ENCODE data around the gene SERPINF2.
"Not testable (repeated sequence)": the region's sequence is repeated elsewhere in the genome, so short reads cannot be mapped to it uniquely, and the experiment has no call there.

SERPINF2 gene

GRCh38 chr17:1716912-1717695, 25.6 kb upstream of the SERPINF2 start:
- DNase-seq = peak; percentile 78

- no peak for DNase-seq
These were observed 24.1 kb upstream of the SERPINF2 start for GRCh38 chr17:1718362-1719165.

- DNase-seq = peak; percentile 68
These were observed 21.8 kb upstream of the SERPINF2 start for GRCh38 chr17:1720856-1721386.

- DNase-seq = not testable (repeated sequence)
These were observed 20.6 kb upstream of the SERPINF2 start for GRCh38 chr17:1722022-1722421.

GRCh38 chr17:1724351-1724868, 18.3 kb upstream of the SERPINF2 start, which contains the start of gene WDR81:
WDR81 (plus strand) TSS chr17:1724704; CDS start chr17:1724960, 256 bp downstream.
- DNase-seq = peak; percentile 88

GRCh38 chr17:1724869-1725641, 17.6 kb upstream of the SERPINF2 start:
- DNase-seq = no peak

GRCh38 chr17:1725642-1726511, 16.8 kb upstream of the SERPINF2 start:
- DNase-seq = no peak

GRCh38 chr17:1726626-1727257, 15.9 kb upstream of the SERPINF2 start:
- DNase-seq = no peak

- DNase-seq = no peak
These were observed 15.3 kb upstream of the SERPINF2 start for GRCh38 chr17:1727258-1727789.

- DNase-seq = no peak
These were observed 14.6 kb upstream of the SERPINF2 start for GRCh38 chr17:1727876-1728630.

- no peak for DNase-seq
These were observed 12.7 kb upstream of the SERPINF2 start for GRCh38 chr17:1729966-1730325.

GRCh38 chr17:1730326-1731193, 12.1 kb upstream of the SERPINF2 start:
- DNase-seq = no peak

GRCh38 chr17:1731194-1731506, 11.5 kb upstream of the SERPINF2 start:
- DNase-seq = no peak

GRCh38 chr17:1732241-1732832, 10.3 kb upstream of the SERPINF2 start:
- DNase-seq = no peak

GRCh38 chr17:1732833-1733321, 9.8 kb upstream of the SERPINF2 start:
- no peak for DNase-seq

- no peak for DNase-seq
These were observed 8.9 kb upstream of the SERPINF2 start for GRCh38 chr17:1733759-1734158.

GRCh38 chr17:1735418-1735817, 7.3 kb upstream of the SERPINF2 start:
- no peak for DNase-seq

GRCh38 chr17:1735834-1736347, 6.8 kb upstream of the SERPINF2 start:
- no peak for DNase-seq
